Measurements from ENCODE around the gene NARF. TPM values are rescaled to one million over a fixed set of nuclear protein-coding genes. Genes with fewer than 3 reads are reported as not detected.

NARF gene
- total RNA-seq, 2 donors from 2014 or later, result 64.0 to 70.8 TPM

DNA sequence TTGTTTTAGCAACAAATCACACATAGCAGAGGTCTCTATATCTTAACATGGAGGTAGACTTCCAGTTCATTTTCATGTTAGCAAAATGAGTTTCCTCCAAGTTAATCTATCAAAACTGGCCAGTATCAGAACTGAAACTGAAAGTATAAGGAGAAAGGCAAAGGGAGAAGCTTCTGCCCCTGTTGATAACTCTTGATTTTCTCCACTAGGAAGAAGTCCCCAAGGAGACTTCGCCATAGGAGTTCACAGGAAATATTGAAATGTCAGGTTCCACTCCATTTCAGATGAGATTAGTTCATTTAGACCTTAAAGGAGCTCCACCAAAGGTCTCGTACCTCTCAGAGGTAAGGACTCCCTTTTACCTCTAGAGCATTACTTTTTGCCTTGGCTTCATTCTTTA lies 39.0 kb upstream of the NARF start:
- no peaks in the 10 kb centered on the region for H3K27me3 Mint-ChIP-seq (ENCODE audit: insufficient read depth)
- H3K27ac ChIP-seq (ENCODE audit: low read depth, low read length), result no peak overlapping the region
- TF ChIP-seq, protein P1, sequence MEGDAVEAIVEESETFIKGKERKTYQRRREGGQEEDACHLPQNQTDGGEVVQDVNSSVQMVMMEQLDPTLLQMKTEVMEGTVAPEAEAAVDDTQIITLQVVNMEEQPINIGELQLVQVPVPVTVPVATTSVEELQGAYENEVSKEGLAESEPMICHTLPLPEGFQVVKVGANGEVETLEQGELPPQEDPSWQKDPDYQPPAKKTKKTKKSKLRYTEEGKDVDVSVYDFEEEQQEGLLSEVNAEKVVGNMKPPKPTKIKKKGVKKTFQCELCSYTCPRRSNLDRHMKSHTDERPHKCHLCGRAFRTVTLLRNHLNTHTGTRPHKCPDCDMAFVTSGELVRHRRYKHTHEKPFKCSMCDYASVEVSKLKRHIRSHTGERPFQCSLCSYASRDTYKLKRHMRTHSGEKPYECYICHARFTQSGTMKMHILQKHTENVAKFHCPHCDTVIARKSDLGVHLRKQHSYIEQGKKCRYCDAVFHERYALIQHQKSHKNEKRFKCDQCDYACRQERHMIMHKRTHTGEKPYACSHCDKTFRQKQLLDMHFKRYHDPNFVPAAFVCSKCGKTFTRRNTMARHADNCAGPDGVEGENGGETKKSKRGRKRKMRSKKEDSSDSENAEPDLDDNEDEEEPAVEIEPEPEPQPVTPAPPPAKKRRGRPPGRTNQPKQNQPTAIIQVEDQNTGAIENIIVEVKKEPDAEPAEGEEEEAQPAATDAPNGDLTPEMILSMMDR (conservative IDR thresholded peaks at IDR 0.05), result no peak
- H3K9ac ChIP-seq (ENCODE audit: extremely low read depth, low read length, poor library complexity, severe bottlenecking), result no peak overlapping the region
- H3K27me3 ChIP-seq (ENCODE audit: control insufficient read depth, insufficient read depth, low read length, poor library complexity, severe bottlenecking), result no peaks in the 10 kb centered on the region
- no peaks in the 10 kb centered on the region for H3K9me3 ChIP-seq (ENCODE audit: control insufficient read depth, low read length)
- no peaks in the 10 kb centered on the region for H3K4me1 Mint-ChIP-seq
- peak overlapping the region; percentile 69 for H3K4me3 Mint-ChIP-seq
- no peaks in the 10 kb centered on the region for H3K4me1 ChIP-seq (ENCODE audit: control insufficient read depth, insufficient read depth, low read length)
- H3K27ac Mint-ChIP-seq, result no peak overlapping the region
- DNase-seq, result no peak
- peaks cover 30% of the 10 kb centered on the region for H3K36me3 Mint-ChIP-seq (ENCODE audit: low read depth)
- WGBS, 2 experiments (ENCODE audit: insufficient coverage in 1 of 2, insufficient read length in 1 of 2), result 90 to 95% methylated on average over 2 of the region's 2 CpGs
- peak overlapping the region; percentile 91 for H3K4me3 ChIP-seq (ENCODE audit: low read length)
- peaks cover 15% of the 10 kb centered on the region for H3K9me3 Mint-ChIP-seq
- H3K36me3 ChIP-seq (ENCODE audit: control insufficient read depth, insufficient read depth, low read length), result peaks cover 7% of the 10 kb centered on the region

DNA sequence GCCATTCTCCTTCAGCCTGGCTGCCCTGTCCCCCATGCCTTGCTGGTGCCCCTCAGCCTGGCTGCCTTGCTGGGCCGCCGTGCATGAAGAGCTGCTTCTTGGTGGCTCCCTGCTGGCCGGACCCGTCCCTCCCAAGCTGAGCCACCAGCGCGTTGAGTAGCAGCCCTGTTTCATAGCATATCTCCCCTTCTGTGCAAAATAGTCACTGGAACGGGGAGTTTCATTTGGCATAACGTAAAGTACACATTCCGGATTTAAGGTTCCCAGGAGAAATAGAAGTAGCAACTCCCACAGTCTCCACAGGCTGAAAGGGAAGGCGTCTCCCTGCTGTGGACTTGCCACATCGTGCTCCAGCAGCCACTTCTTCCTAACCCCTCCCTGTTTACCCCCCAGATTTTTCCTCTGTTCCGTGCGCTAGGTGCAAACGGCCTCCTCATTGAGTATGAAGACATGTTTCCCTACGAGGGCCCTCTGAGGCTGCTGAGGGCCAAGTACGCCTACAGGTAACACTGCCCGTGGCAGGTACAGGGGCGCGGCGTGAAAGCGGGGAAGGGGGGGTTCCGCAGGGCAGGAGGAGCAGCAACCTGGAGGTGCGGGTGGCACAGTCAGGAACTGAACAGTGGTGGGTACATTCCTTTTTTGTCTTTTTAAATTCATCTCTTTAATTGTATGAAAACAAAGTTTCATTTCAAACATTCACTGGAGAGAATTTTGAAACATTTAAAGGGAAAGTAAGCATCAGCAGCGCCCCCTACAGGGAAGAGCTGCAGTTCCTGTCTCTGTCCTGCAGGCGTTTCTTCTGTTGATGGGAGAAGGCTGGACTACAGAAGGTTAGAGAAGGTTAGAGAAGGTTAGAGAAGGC lies 34.3 kb upstream of the NARF start:
- Mint-ChIP-seq H3K4me1 (no peaks in the 10 kb centered on the region), H3K27me3 (ENCODE audit: insufficient read depth) (no peaks in the 10 kb centered on the region), H3K4me3 (no peak overlapping the region), H3K9me3 (peaks cover 15% of the 10 kb centered on the region), H3K36me3 (ENCODE audit: low read depth) (peaks cover 29% of the 10 kb centered on the region), H3K27ac (no peak overlapping the region)
- H3K9me3 ChIP-seq (ENCODE audit: control insufficient read depth, low read length), result no peaks in the 10 kb centered on the region
- peak; percentile 90 for DNase-seq
- H3K4me3 ChIP-seq (ENCODE audit: low read length), result no peak overlapping the region
- H3K4me1 ChIP-seq (ENCODE audit: control insufficient read depth, insufficient read depth, low read length), result no peaks in the 10 kb centered on the region
- H3K36me3 ChIP-seq (ENCODE audit: control insufficient read depth, insufficient read depth, low read length), result peaks cover 7% of the 10 kb centered on the region
- no peaks in the 10 kb centered on the region for H3K27me3 ChIP-seq (ENCODE audit: control insufficient read depth, insufficient read depth, low read length, poor library complexity, severe bottlenecking)
- no peak overlapping the region for H3K27ac ChIP-seq (ENCODE audit: low read depth, low read length)
- TF ChIP-seq, protein P1 (conservative IDR thresholded peaks at IDR 0.05), result peak; percentile 91
- 86% methylated on average over 16 to 24 of the region's 25 CpGs for WGBS, 2 experiments (ENCODE audit: insufficient coverage in 1 of 2, insufficient read length in 1 of 2)
- H3K9ac ChIP-seq (ENCODE audit: extremely low read depth, low read length, poor library complexity, severe bottlenecking), result no peak overlapping the region

DNA sequence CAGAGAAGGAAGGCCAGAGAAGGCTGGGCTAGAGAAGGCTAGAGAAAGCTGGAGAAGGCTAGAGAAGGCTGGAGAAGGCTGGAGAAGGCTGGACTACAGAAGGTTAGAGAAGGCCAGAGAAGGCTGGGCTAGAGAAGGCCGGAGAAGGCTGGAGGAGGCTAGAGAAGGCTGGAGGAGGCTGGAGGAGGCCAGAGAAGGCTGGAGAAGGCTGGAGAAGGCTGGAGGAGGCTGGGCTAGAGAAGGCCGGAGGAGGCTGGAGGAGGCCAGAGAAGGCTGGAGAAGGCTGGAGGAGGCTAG lies 33.7 kb upstream of the NARF start:
- TF ChIP-seq, protein P1 (conservative IDR thresholded peaks at IDR 0.05), result no peak
- Histone ChIP-seq H3K36me3 (ENCODE audit: control insufficient read depth, insufficient read depth, low read length) (peaks cover 7% of the 10 kb centered on the region), H3K9me3 (ENCODE audit: control insufficient read depth, low read length) (no peaks in the 10 kb centered on the region), H3K4me1 (ENCODE audit: control insufficient read depth, insufficient read depth, low read length) (no peaks in the 10 kb centered on the region), H3K4me3 (ENCODE audit: low read length) (no peak overlapping the region), H3K27me3 (ENCODE audit: control insufficient read depth, insufficient read depth, low read length, poor library complexity, severe bottlenecking) (no peaks in the 10 kb centered on the region), H3K9ac (ENCODE audit: extremely low read depth, low read length, poor library complexity, severe bottlenecking) (no peak overlapping the region), H3K27ac (ENCODE audit: low read depth, low read length) (no peak overlapping the region)
- no peak for DNase-seq
- 94 to 100% methylated on average over 1 to 2 of the region's 2 CpGs for WGBS, 2 experiments (ENCODE audit: insufficient coverage in 1 of 2, insufficient read length in 1 of 2)
- Mint-ChIP-seq H3K36me3 (ENCODE audit: low read depth) (peaks cover 28% of the 10 kb centered on the region), H3K9me3 (peaks cover 15% of the 10 kb centered on the region), H3K4me3 (no peak overlapping the region), H3K27me3 (ENCODE audit: insufficient read depth) (no peaks in the 10 kb centered on the region), H3K4me1 (no peaks in the 10 kb centered on the region), H3K27ac (no peak overlapping the region)
